H1 (cell line): ENCODE results near the gene TUBA3D. TPM values are rescaled to one million over a fixed set of nuclear protein-coding genes. Genes with fewer than 3 reads are reported as not detected.
"Not testable (repeated sequence)": the region's sequence is repeated elsewhere in the genome, so short reads cannot be mapped to it uniquely, and the experiment has no call there.

Experiments used
- CTCF ChIA-PET: fragments of 300-600 bp; sonication (Branson Sonifier 250); formaldehyde crosslinking; loops from one replicate; lab custom pipeline; 2021; ENCODE audit not compliant: partially characterized antibody; lab: Charles Lee
- POLR2A ChIA-PET: fragments of 300-600 bp; sonication (Branson Sonifier 250); formaldehyde crosslinking; loops from one replicate; lab custom pipeline; 2021; ENCODE audit warnings: inconsistent platforms; ENCODE audit not compliant: partially characterized antibody; lab: Charles Lee
- DNase-seq, 2 experiments: peaks; one replicate each; pipeline versions ENCODE4 v3.0.0 to v3.0.0-alpha.2; 2010 to 2022; ENCODE audit warnings: low spot score in 2 of 2, low read depth in 1 of 2, mixed read lengths in 1 of 2
- FAIRE-seq: peaks from 2 replicates; lab custom pipeline; 2011; peaks lifted over from hg19 to GRCh38; lab: Jason Lieb, UNC
- H2AFZ ChIP-seq: 2 replicates; pipeline ENCODE4 v1.8.1; 2012; ENCODE audit warnings: low read length, inconsistent platforms
- H2AK5ac ChIP-seq: 2 replicates; pipeline ENCODE4 v1.6.1; 2013; ENCODE audit warnings: low read depth, low read length
- H2BK120ac ChIP-seq: replicated peaks from 2 replicates; pipeline ENCODE3; 2013; ENCODE audit warnings: low read depth, low read length, inconsistent platforms
- H2BK12ac ChIP-seq: 2 replicates; pipeline ENCODE4 v1.6.1; 2013; ENCODE audit warnings: low read depth, low read length
- H2BK15ac ChIP-seq: 2 replicates; pipeline ENCODE4 v1.6.1; 2013; ENCODE audit warnings: low read length
- H2BK20ac ChIP-seq: 2 replicates; pipeline ENCODE4 v1.6.1; 2013; ENCODE audit warnings: low read length
- H2BK5ac ChIP-seq: 2 replicates; pipeline ENCODE4 v1.6.1; 2013; ENCODE audit warnings: low read depth, low read length
- H3K14ac ChIP-seq: 2 replicates; pipeline ENCODE4 v1.6.1; 2013; ENCODE audit warnings: inconsistent platforms; ENCODE audit not compliant: insufficient read length
- H3K18ac ChIP-seq: 2 replicates; pipeline ENCODE4 v1.6.1; 2013; ENCODE audit warnings: low read length; ENCODE audit errors: extremely low read depth
- H3K23ac ChIP-seq: 2 replicates; pipeline ENCODE4 v1.6.1; 2013; ENCODE audit warnings: inconsistent platforms; ENCODE audit not compliant: insufficient read length
- H3K23me2 ChIP-seq: 2 replicates; pipeline ENCODE4 v1.6.1; 2013; ENCODE audit warnings: low read depth, low read length
- H3K27ac ChIP-seq: 2 replicates; pipeline ENCODE4 v1.6.1; 2011; ENCODE audit warnings: low read depth, low read length, inconsistent platforms
- H3K27me3 ChIP-seq, 4 experiments: replicated peaks in 1 of 4; 1 replicate in 1 of 4; 2 replicates in 3 of 4; pipeline versions ENCODE4 v1.6.1 to v1.8.1; 2011 to 2013; ENCODE audit warnings: low read length in 3 of 4, mild to moderate bottlenecking in 3 of 4, inconsistent platforms in 2 of 4, mixed read lengths in 2 of 4, moderate library complexity in 1 of 4; ENCODE audit not compliant: control insufficient read depth in 3 of 4, insufficient read depth in 3 of 4; ENCODE audit errors: extremely low read depth in 1 of 4
- H3K36me3 ChIP-seq, 4 experiments: 2 replicates each; pipeline versions ENCODE4 v1.6.1 to v1.8.1; 2011 to 2013; ENCODE audit warnings: mild to moderate bottlenecking in 4 of 4, low read length in 3 of 4, moderate library complexity in 2 of 4, control low read depth in 1 of 4, inconsistent platforms in 1 of 4; ENCODE audit not compliant: insufficient read depth in 4 of 4, control insufficient read depth in 2 of 4
- H3K4ac ChIP-seq: replicated peaks from 2 replicates; pipeline ENCODE3; 2013; ENCODE audit warnings: low read length, low read depth, mixed read lengths, inconsistent platforms; ENCODE audit not compliant: insufficient read length
- H3K4me1 ChIP-seq, 4 experiments: replicated peaks in 1 of 4; 1 replicate in 1 of 4; 2 replicates in 3 of 4; pipeline versions ENCODE4 v1.6.1 to v1.8.1; 2011 to 2013; ENCODE audit warnings: low read length in 3 of 4, inconsistent platforms in 2 of 4, mixed read lengths in 1 of 4; ENCODE audit not compliant: insufficient read depth in 4 of 4, control insufficient read depth in 3 of 4
- H3K4me2 ChIP-seq, 2 experiments: 2 replicates each; pipeline versions ENCODE4 v1.6.1 to v1.8.1; 2011 to 2013; ENCODE audit warnings: low read depth in 2 of 2, low read length in 2 of 2, control low read depth in 1 of 2, inconsistent platforms in 1 of 2, mild to moderate bottlenecking in 1 of 2; ENCODE audit not compliant: insufficient read depth in 1 of 2
- H3K4me3 ChIP-seq, 4 experiments: fragments of 200-600, 300-600 bp in 1 of 4; sonication (generic), shearing (Covaris generic), sonication (Bioruptor Twin) in 1 of 4; 2 replicates each; pipeline versions ENCODE4 v1.5.1 to v1.8.1; 2011 to 2016; ENCODE audit warnings: low read length in 4 of 4, low read depth in 3 of 4, control low read depth in 2 of 4, inconsistent platforms in 2 of 4, mild to moderate bottlenecking in 2 of 4, mixed read lengths in 1 of 4, moderate library complexity in 1 of 4; ENCODE audit not compliant: insufficient read depth in 2 of 4; ENCODE audit errors: extremely low read depth in 1 of 4
- H3K56ac ChIP-seq: replicated peaks from 2 replicates; pipeline ENCODE3; 2013; ENCODE audit warnings: low read depth, mild to moderate bottlenecking, mixed read lengths, low read length, inconsistent platforms; ENCODE audit not compliant: insufficient read length
- H3K79me1 ChIP-seq: 2 replicates; pipeline ENCODE4 v1.6.1; 2013; ENCODE audit warnings: low read depth, low read length, control low read depth
- H3K79me2 ChIP-seq, 2 experiments: 2 replicates each; pipeline versions ENCODE4 v1.6.1 to v1.8.1; 2012 to 2013; ENCODE audit warnings: low read length in 2 of 2, mild to moderate bottlenecking in 2 of 2, inconsistent platforms in 1 of 2; ENCODE audit not compliant: insufficient read depth in 2 of 2, control insufficient read depth in 1 of 2
- H3K9ac ChIP-seq, 4 experiments: replicated peaks in 1 of 4; 1 replicate in 1 of 4; 2 replicates in 3 of 4; pipeline versions ENCODE4 v1.6.1 to v1.8.1; 2011 to 2013; ENCODE audit warnings: low read depth in 3 of 4, low read length in 3 of 4, control low read depth in 2 of 4, mild to moderate bottlenecking in 2 of 4, moderate library complexity in 2 of 4, inconsistent platforms in 1 of 4; ENCODE audit errors: extremely low read depth in 1 of 4
- H3K9me3 ChIP-seq, 2 experiments: 2 replicates each; pipeline versions ENCODE4 v1.6.1 to v1.8.1; 2012 to 2013; ENCODE audit warnings: mild to moderate bottlenecking in 2 of 2, moderate library complexity in 2 of 2, control low read depth in 1 of 2, inconsistent platforms in 1 of 2, low read depth in 1 of 2, low read length in 1 of 2, mixed read lengths in 1 of 2; ENCODE audit not compliant: insufficient read depth in 2 of 2
- H4K20me1 ChIP-seq, 2 experiments: replicated peaks in 1 of 2; 2 replicates each; pipeline versions ENCODE3 to v1.8.1; 2011 to 2013; ENCODE audit warnings: inconsistent platforms in 2 of 2, low read length in 2 of 2, mild to moderate bottlenecking in 1 of 2; ENCODE audit not compliant: insufficient read depth in 2 of 2, control insufficient read depth in 1 of 2
- H4K5ac ChIP-seq: 2 replicates; pipeline ENCODE4 v1.6.1; 2013; ENCODE audit warnings: low read length, low read depth, mixed read lengths, inconsistent platforms; ENCODE audit not compliant: insufficient read length
- H4K8ac ChIP-seq: 2 replicates; pipeline ENCODE4 v1.8.0; 2013; ENCODE audit warnings: mild to moderate bottlenecking, moderate library complexity, low read length, inconsistent platforms; ENCODE audit not compliant: insufficient read depth; ENCODE audit errors: extremely low read depth
- H4K91ac ChIP-seq: replicated peaks from 2 replicates; pipeline ENCODE3; 2013; ENCODE audit warnings: low read length, mixed read lengths, inconsistent platforms; ENCODE audit not compliant: insufficient read length
- WGBS, 2 experiments: shearing (Covaris generic) in 1 of 2; methylation state at CpG; one replicate each; pipeline versions ENCODE4 v1.1.6 to v1.1.7; 2013 to 2015; ENCODE audit warnings: low lambda C conversion rate in 2 of 2, mixed read lengths in 2 of 2, inconsistent platforms in 1 of 2, low coverage in 1 of 2, missing lambda C conversion rate in 1 of 2; ENCODE audit not compliant: insufficient replicate concordance in 2 of 2, insufficient coverage in 1 of 2, insufficient read length in 1 of 2; ENCODE audit errors: extremely low coverage in 1 of 2, missing lambda C conversion rate in 1 of 2; 5-methylcytosine and 5-hydroxymethylcytosine counted together
- polyA plus RNA-seq, 7 experiments: library from polyadenylated mRNA; depleted of rRNA in 3 of 7; stranded (reverse) in 5 of 7; unstranded in 2 of 7; fragments of >200 nt in 5 of 7; fragments of 200-250 nt in 2 of 7; gene quantifications; 1 replicate in 5 of 7; 2 replicates in 1 of 7; 4 replicates in 1 of 7; pipeline versions ENCODE4 v1.2.1 to v1.2.3, GENCODE V29; 2011 to 2013; ENCODE audit warnings: missing spikeins in 2 of 7, mixed read lengths in 2 of 7
- total RNA-seq: library from RNA; stranded (reverse); fragmentation: NEBNext Ultra II Directional; extraction: Animal tissue kit (Norgen Biotek cat#: 25700); gene quantifications from 2 replicates; pipeline ENCODE4 v1.2.1, GENCODE V29; 2021

TUBA3D gene
- total and polyA plus RNA-seq, 2 of the 8 experiments (the other 6 are each of a cell fraction or from before 2014, with no cell fraction given) = 0.15 TPM; not detected in 1

DNA sequence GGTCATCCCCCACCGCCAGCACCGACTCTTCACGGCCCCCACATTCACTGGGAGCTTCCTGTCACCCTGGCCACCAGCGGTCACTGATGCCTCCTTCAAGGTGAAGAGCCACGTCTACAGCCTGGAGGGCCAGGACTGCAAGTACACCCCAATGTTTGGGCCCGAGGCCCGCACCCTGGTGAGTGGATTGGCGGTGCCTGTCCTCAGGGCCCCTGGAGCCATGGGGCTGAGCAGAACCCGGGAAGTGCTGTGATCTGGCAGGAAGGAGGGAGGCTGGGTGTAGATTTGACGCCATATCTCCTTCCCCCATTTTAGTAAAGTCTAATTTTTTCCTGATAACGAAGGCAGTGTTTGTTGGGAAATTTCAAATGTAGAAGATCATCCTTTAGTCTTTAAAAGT is 42.6 kb downstream of the TUBA3D start:
- WGBS, 2 experiments = 94% methylated on average over 6 of the region's 11 CpGs; no CpG with 5 or more reads in 1 of the 2 experiments
- DNase-seq, H3K9ac ChIP-seq, H3K4ac ChIP-seq, H2AFZ ChIP-seq, H2BK120ac ChIP-seq, H3K27me3 ChIP-seq, CTCF ChIA-PET, H4K8ac ChIP-seq, H3K56ac ChIP-seq, H3K79me1 ChIP-seq, H3K23ac ChIP-seq, H3K18ac ChIP-seq, H3K4me3 ChIP-seq, H2BK15ac ChIP-seq, H4K20me1 ChIP-seq, H3K27ac ChIP-seq, H3K79me2 ChIP-seq, H2BK20ac ChIP-seq, H3K9me3 ChIP-seq, H3K23me2 ChIP-seq, H2BK5ac ChIP-seq, POLR2A ChIA-PET, H3K14ac ChIP-seq, H4K91ac ChIP-seq, H2BK12ac ChIP-seq, FAIRE-seq, H3K4me2 ChIP-seq, H3K4me1 ChIP-seq, H4K5ac ChIP-seq, H2AK5ac ChIP-seq: not testable (repeated sequence)
- peaks cover 2 to 32% (median 8%) of the 10 kb centered on the region in 4 experiments; a peak in 6 of 8 replicates for H3K36me3 ChIP-seq
